GM18498 (cell line): ENCODE data around the gene ZMIZ1.
A peak's percentile ranks its signal among the peaks of the same experiment; 100 is the strongest.

ENCODE experiments used
- ATAC-seq: cut with Tn5 transposase; IDR thresholded peaks from one replicate; pipeline ENCODE4 v1.9.1; 2021; ENCODE audit warnings: mild to moderate bottlenecking, moderate library complexity; ENCODE audit not compliant: unreplicated experiment

The ZMIZ1 gene

DNA sequence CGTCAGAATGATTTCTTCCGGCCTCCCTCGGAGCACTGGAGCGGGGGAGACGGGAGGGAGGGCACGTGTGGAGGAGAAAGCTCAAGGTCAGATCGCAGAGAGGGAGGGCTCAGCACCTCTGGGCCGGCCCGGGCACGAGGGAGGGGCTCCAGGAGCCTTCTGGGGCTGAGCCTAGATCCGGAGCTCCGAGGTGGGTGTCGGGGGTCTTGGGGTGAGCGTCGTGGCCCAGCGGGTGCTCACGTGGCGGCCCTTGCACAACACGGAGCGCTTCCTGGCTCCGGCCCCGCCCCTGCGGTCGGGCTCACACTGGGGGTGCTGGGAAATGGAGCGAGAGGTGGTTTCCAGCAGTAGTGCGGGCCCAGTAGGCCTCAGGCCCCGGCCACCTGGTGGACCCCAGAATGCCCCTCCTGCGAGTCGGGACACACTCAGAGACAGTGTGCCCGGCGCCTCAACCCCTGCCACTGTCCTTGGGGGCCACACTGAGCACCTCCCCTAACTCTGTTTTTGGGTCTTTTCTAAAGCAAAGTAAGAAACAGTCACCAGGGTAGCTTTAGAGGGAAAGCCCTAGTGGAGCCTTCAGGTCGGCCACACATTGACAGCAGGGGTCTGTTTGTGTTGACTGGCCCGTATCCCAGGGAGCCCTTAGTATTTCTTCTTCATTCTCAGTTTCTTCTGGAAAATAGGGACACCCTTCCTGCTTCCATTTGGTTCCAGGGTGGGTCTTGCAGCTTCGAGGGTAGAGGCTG, 279.3 kb downstream of the ZMIZ1 start:
- ATAC-seq: peak; percentile 73

DNA sequence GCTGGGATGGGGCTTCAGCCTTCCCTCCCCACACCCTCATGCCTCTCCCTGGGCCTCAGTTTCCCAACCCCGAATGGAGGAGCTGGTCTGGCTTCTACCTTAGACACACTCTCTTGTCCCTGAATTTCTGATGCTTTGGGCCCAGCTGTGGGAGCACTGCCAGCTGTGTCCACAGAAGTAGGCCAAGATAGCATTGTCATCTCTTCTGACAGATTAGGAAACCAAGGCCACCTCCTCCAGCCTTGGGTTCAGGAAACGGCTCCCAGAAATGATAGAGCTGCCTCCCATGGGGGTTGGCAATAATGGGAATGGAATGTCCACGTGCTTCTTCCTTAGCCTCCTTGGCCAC, 279.8 kb downstream of the ZMIZ1 start:
- no peak for ATAC-seq

DNA sequence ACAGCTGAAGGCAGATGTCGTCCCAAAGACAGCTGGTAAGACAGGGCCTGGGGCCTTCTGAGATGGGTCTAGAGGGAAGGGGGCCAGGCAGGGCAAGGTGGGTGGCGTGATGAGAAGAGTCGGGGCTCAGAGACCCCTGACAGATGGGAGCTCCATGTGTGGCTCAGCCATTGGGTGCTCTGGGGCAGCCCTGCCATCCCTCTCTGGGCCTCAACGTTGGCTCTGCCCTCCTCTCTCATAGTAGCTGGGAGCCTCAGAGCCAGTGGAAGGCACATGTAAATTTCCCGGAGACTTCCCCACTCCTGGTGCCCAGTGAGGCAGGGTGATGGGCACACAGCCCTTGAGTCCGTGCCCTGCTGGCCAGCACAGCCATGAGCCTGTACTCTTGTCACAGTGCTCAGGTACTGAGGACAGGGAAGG, 280.3 kb downstream of the ZMIZ1 start:
- no peak for ATAC-seq

DNA sequence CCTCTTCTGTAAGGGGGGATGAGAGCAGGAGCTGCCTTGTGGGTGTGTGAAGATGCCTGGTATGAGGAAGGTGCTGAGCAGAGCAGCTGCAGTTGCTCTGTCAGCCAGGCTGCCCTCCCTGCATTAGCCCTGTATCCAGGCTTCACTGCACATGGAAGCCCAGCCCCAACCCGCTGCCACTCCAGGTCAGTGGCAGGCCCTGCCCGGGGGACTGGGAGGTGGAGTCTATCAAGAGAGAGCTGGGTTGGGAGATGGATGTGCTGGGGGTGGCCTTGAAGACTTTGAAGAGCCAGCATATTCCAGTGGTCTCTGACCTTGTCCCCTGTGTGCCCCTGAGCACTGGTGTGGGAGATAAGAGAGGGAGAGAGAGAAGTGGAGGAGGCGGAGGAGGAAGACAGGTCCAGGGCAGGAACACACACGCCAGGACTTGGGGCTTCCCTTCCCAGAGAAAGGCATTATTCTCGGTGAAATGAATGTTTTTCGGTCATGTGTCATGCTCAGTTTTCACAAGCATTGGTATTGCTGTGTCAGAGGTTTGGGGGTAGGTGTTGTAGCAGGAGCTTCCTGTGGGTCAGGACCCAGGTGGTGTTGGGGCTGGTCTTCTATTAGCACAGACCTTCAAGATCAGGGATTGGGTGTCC, 281.1 kb downstream of the ZMIZ1 start:
- no peak for ATAC-seq

DNA sequence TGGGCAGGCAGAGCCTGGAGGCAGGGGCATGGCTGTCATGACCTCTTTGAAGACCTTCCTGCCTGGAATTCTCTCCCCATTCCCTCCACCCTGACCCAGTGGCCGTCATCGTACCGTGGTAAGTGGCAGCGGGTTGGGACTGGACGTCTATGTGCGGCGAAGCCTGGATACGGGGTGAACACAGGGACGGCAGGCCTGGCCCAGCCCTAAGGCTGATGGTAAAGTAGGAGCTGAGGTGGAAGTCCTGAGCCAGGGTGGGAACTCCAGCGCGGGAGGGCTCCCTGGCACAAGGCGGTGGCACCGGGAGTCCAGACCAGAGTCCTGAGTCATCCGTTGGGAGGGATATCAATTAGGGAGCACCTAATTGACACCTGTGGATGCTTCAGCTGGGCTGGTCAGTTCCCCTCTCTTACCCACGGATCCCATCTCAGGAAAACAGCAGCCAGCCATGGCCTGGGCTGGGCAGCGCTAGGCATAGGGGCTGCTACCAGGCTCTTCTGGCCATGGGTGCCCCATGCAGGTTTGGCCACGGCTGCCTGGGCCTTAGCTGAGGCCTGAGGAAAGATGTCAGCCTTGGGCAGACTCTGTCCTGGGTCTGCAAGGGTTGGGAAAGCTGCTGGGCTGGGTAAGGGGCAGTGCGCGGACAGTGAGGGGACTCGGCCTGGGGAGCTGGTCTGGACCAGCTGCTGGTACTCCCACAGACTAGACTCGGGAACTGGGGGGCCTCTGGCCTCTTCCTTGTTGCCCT, 281.8 kb downstream of the ZMIZ1 start:
- ATAC-seq: no peak

DNA sequence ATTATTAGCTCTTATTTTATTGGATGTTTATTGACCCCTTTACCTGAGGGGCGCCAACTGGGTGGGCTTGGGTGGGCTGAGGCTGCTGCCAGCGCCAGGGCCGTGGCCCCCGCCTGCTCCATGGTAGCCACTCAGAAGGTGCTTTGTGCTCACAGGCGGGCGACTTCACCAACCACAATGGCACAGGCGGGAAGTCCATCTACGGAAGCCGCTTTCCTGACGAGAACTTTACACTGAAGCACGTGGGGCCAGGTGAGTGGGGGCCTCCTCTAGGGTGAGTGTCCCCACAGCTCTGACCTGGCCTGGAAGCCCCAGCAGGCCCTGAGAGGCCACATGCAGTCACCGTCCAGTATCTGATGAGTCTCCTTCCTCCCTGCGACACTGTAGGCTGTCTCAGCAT, 282.6 kb downstream of the ZMIZ1 start:
- ATAC-seq: no peak

DNA sequence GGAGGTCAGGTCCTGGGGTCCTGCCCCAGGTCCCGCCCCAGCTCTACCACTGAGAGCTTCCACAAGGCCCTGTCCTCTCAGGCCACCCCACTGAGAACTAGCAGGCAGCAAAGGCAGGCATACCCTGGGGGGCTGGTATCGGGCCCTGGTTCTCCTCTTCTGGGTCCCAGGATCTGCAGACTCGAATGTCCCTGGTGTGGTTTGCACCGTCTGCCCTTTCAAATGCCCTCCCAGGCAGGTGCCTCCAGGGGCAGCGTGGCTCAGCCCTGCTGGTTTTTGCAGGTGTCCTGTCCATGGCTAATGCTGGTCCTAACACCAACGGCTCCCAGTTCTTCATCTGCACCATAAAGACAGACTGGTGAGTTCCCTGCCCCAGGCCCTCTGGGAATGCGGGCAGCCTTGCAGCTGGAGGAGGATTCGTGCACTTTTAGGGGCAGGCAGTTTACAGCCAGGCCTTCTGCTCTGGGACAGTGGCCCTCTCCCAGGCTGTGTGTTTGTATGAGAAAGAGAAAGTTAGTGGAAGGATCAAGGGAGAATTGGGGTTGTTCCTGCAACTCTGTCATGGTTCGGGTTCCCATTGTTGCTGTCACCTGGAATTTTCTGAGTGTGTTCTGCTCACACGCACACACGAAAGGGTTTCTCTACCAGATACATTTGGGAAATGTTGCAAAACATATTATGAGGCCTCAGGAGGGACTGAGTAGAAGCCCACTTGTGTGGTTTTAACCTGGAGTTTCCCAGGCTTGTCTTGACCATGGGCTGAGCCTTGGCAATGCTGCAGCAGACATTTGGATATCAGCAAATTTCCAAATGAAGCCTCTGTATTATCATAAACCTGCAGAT, 283.5 kb downstream of the ZMIZ1 start:
- no peak for ATAC-seq

DNA sequence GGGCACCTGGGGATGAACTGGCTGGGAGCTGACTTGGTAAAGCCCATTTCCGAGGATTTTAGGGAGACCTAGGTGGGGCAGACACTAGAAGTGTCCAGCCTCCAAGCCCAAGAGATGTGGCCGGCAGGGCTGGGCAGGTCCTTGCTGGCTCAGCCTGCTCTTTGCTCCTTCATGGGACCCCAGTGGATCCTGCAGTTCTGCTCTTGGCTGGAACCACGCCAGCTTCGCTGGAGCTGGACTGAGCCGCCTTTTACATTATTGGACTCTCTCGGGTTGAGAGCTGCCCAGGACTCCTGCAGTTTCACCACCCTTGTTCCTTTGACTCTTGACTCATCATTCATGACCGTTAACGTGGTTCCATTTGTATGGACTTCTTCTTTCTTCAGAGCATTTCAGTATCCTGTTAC, 284.2 kb downstream of the ZMIZ1 start:
- ATAC-seq: no peak

DNA sequence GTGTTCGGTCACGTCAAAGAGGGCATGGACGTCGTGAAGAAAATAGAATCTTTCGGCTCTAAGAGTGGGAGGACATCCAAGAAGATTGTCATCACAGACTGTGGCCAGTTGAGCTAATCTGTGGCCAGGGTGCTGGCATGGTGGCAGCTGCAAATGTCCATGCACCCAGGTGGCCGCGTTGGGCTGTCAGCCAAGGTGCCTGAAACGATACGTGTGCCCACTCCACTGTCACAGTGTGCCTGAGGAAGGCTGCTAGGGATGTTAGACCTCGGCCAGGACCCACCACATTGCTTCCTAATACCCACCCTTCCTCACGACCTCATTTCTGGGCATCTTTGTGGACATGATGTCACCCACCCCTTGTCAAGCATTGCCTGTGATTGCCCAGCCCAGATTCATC, 285.0 kb downstream of the ZMIZ1 start:
- no peak for ATAC-seq

DNA sequence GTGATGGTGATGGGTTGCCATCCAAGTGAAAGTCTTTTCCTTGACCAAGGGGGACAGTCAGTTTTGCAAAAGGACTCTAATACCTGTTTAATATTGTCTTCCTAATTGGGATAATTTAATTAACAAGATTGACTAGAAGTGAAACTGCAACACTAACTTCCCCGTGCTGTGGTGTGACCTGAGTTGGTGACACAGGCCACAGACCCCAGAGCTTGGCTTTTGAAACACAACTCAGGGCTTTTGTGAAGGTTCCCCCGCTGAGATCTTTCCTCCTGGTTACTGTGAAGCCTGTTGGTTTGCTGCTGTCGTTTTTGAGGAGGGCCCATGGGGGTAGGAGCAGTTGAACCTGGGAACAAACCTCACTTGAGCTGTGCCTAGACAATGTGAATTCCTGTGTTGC, 285.4 kb downstream of the ZMIZ1 start:
- ATAC-seq: no peak

DNA sequence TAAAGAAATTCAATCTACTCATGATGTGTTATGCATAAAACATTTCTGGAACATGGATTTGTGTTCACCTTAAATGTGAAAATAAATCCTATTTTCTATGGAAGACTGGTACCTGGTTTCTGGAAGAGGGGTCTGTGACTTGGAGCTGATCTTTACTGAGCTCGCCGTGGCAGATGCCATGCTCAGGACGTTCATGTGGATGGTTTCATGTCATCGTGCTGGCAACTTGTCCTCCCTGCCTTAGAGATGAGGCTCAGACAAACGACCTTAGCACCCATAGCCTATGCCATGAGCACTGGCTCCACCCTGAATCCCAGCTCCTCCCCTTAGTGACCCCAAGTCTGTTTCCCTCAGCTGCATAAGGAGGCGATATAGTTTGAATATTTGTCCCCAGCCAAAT, 285.8 kb downstream of the ZMIZ1 start:
- no peak for ATAC-seq

DNA sequence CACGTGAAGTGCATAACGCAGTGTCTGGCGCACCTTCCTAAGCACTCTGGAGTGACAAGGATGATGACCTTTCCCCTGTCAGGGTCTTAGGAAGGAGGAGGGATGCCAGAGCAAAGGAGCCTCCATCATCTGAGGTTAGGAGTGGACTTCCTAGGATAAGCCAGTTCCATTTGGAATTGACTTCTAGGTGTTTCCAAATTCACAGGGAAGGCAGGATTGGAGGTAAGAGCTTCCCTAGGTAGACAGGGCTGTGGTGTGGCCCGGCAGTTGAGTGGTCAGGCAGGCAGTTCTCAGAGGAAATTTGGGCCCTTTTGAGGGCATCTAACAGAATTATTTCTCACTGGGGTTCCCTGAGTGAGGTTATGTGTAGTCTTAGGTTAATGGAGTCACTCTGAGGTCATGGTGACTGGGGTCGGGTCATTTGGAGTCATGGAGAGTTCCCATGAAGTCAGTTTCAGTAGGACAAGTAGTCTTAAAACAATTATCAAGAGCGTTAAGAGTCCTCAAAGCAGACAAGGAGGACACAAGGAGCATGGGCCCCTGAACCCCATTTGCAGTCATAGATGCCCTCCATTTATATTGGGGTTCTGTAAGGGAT, 286.8 kb downstream of the ZMIZ1 start:
- ATAC-seq: no peak

DNA sequence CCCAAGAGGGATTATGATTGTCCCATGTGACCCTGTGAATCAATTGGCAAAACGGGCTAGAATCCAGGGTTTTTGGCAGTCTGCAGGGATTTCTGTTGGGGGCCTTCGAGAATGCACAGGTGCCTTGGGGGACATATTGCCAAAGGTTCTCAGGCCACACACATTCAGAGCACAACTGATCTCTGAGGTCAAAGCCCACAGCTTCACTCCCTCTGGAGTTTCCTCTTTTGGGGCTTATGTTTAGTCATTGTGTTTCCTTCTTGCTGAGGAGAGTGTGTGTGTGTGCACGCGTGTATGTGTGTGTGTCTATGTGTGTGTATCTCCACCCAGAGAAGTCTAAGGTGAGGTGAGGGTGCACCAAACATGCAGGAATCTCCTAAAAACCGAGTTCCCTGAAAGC, 287.3 kb downstream of the ZMIZ1 start:
- ATAC-seq: no peak

DNA sequence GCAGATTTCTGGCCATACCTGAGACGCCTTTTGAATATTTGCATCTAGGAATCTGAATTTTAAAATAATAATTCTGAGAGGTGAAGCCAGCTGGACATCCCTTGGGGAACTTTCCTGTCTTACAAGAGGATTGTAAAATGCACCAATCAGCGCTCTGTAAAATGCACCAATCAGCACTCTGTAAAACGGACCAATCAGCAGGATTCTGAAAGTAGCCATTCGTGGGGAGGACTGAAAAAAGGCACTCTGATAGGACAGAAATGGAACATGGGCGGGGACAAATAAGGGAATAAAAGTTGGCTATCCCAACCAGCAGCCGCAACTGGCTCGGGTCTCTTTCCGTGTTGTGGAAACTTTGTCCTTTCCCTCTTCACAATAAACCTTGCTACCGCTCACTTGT, 288.4 kb downstream of the ZMIZ1 start:
- no peak for ATAC-seq

DNA sequence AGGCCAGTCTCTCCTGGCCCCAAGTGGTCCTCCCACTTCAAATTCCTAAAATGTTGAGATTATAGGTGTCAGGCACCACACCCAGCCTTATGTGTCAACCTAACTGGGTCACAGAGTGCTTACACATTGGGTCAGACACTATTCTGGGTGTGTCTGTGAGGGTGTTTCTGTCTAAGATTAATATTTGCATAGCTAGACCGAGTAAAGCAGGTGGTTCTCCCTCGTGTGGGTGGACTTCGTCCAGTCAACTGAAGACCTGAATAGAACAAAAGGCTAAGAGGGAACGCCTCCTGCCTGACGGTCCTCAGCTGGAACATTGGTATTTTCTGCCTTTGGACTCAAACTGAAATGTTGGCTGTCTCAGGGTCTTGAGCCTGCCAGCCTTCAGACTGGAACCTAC, 290.0 kb downstream of the ZMIZ1 start:
- no peak for ATAC-seq

DNA sequence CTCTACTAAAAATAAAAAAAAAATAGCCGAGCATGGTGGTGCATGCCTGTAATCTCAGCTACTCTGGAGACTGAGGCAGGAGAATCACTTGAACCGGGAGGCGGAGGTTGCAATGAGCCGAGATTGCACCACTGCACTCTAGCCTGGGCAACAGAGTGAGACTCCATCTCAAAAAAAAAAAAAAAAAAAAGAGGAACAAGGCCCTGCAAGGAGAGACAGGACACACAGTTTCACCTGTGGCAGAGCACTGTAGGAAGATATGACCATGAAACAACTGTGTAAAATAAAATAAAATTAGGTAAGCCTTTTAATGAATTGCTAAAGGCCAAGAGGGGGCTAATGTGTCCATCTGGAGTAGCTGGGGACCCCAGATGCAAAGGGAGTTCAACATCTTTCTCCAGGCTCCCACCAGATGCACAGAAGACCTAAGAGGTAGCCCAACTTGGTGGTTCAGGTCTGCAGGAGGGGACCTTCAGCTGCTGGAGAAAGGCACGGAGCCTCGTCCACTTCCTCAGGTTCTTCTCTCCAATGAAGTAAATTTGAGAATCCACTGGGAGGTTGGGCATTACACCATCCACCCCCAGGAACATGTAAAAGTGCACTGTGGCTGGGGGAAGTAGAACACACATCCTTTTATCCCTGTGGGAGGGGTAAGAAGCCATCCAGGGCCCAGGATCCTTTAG, 291.2 kb downstream of the ZMIZ1 start:
- no peak for ATAC-seq

DNA sequence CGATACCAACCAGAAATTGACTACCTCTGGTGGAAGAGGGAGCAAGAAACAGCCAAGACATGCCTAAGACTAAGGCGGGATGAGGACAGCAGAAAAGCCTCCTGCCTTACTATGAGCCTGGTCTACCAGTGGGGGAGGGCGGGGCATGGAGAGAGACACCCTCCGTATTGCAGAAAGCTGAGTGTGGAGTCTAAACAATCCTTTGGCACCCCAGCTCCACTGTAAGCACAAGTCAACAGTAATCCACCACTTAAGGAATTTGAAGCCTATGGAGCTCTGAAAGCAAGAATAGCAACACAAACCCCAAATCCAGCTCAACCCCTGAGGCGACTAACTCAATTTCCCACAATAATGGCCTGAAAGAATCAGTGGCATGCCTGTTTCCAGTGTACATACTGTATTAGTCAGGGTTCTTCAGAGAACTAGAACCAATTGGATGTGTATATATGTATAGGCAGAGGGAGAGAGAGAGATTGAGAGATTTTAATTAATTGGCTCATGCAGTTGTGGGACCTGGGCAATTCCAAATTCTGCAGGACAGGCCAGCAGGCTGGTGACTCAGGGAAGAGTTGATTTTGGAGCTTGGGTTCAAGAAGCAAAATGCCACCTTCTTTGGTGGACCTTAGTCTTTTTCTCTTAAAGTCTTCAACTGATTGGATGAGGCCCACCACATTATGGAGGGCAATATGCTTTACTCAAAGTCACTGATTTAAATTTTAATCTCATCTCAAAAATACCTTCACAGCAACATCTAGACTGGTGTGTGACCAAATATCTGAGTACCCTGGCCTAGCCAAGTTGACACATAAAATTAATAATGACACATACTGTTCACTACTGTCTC, 292.0 kb downstream of the ZMIZ1 start:
- ATAC-seq: no peak

DNA sequence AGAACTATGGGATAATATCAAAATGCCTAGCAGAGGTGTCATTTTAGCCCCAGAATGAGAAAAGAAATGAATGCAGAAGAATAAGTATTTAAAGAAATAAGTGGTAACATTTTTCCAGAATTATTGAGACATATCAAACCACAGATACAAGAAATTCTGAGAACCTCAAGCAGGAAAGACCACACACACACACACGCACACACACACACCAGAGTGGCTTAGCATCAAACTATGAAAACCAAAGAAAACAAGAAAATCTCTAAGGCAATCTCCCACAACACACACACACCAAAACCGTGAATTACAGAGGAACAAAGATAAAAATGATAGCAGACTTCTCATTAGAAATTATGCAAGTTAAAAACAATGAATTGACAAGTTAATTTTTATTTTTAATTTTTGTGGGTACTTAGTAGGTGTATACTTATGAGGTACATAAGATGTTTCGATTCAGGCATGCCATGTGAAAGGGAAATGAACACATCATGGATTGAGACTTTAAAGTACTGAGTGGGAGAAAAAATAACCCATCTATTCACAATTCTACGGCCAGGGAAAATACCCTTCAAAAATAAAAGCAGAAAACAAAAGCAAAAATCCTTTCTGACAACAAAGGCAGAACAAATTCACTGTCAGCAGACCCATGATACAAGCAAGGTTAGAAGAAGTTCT, 293.1 kb downstream of the ZMIZ1 start:
- no peak for ATAC-seq
